DMS114 treated with DMSO at 0.1 percent for 48 hours (cell line): ENCODE data around the gene PCGF5.
"Not testable (repeated sequence)": the region's sequence is repeated elsewhere in the genome, so short reads cannot be mapped to it uniquely, and the experiment has no call there.

Experiments
- DNase-seq: peaks from one replicate; lab custom pipeline; 2025; ENCODE audit not compliant: unreplicated experiment; lab: John Stamatoyannopoulos, UW

The PCGF5 gene

GRCh38 chr10:91220194-91220953 lies at the start of gene PCGF5:
Gene PCGF5 (plus strand): TSS chr10:91220663. CDS start chr10:91222872, 2,209 bp downstream.
- peak; percentile 61 for DNase-seq

GRCh38 chr10:91171485-91171884 lies 49.0 kb upstream of the PCGF5 start:
- DNase-seq = no peak

GRCh38 chr10:91172348-91172747 lies 48.1 kb upstream of the PCGF5 start:
- no peak for DNase-seq

- DNase-seq = no peak
Measured at GRCh38 chr10:91185239-91185875, 35.1 kb upstream of the PCGF5 start.

- DNase-seq = no peak
Measured at GRCh38 chr10:91187156-91187555, 33.3 kb upstream of the PCGF5 start.

- DNase-seq = not testable (repeated sequence)
Measured at GRCh38 chr10:91188010-91188409, 32.5 kb upstream of the PCGF5 start.

GRCh38 chr10:91188889-91189288 lies 31.6 kb upstream of the PCGF5 start:
- no peak for DNase-seq

GRCh38 chr10:91190388-91190870 lies 30.0 kb upstream of the PCGF5 start:
- DNase-seq = no peak

- no peak for DNase-seq
Measured at GRCh38 chr10:91190876-91191583, 29.4 kb upstream of the PCGF5 start.

GRCh38 chr10:91191584-91191919 lies 28.9 kb upstream of the PCGF5 start:
- no peak for DNase-seq

- no peak for DNase-seq
Measured at GRCh38 chr10:91194497-91195179, 25.8 kb upstream of the PCGF5 start.

- DNase-seq = no peak
Measured at GRCh38 chr10:91196268-91197048, 24.0 kb upstream of the PCGF5 start.

GRCh38 chr10:91197127-91197526 lies 23.3 kb upstream of the PCGF5 start:
- DNase-seq = no peak

GRCh38 chr10:91198781-91199180 lies 21.7 kb upstream of the PCGF5 start:
- no peak for DNase-seq

GRCh38 chr10:91200314-91201212 lies 19.9 kb upstream of the PCGF5 start:
- DNase-seq = no peak

GRCh38 chr10:91201213-91201996 lies 19.1 kb upstream of the PCGF5 start:
- DNase-seq = no peak

- no peak for DNase-seq
Measured at GRCh38 chr10:91206427-91206826, 14.0 kb upstream of the PCGF5 start.

GRCh38 chr10:91206837-91207474 lies 13.5 kb upstream of the PCGF5 start:
- DNase-seq = no peak
